Fibroblast of mammary gland (primary cell): Measurements from ENCODE around the gene RASA1.

Source experiments
- DNase-seq: peaks from one replicate; pipeline ENCODE4 v3.0.0-alpha.2; 2010; ENCODE audit warnings: low read depth
- H3K4me3 ChIP-seq: 2 replicates; pipeline ENCODE4 v1.5.1; 2011; ENCODE audit warnings: low read depth, mild to moderate bottlenecking, low read length, moderate library complexity; ENCODE audit not compliant: control insufficient read depth
- CTCF ChIP-seq: conservative IDR thresholded peaks from 2 replicates; pipeline ENCODE4 v1.5.1; 2011; ENCODE audit warnings: low read depth, low read length, inconsistent platforms; ENCODE audit not compliant: control insufficient read depth, insufficient read depth

Gene RASA1

GRCh38 chr5:87430863-87431457, 163.3 kb downstream of the RASA1 start:
- DNase-seq: no peak

GRCh38 chr5:87432460-87432859, 164.8 kb downstream of the RASA1 start:
- no peak for DNase-seq

More at GRCh38 chr5:87430863-87431457, 163.3 kb downstream of the RASA1 start:
- no peak for TF ChIP-seq CTCF
- H3K4me3 ChIP-seq: no peak overlapping the region

GRCh38 chr5:87433945-87434344, 166.3 kb downstream of the RASA1 start:
- no peak for DNase-seq
- no peak overlapping the region for H3K4me3 ChIP-seq
- no peak for TF ChIP-seq CTCF

More at GRCh38 chr5:87432460-87432859, 164.8 kb downstream of the RASA1 start:
- no peak overlapping the region for H3K4me3 ChIP-seq
- TF ChIP-seq CTCF: no peak

- H3K4me3 ChIP-seq: no peak overlapping the region
- TF ChIP-seq CTCF: no peak
- no peak for DNase-seq
Measured at GRCh38 chr5:87434461-87434860, 166.8 kb downstream of the RASA1 start.

GRCh38 chr5:87435144-87435694, 167.5 kb downstream of the RASA1 start:
- no peak for TF ChIP-seq CTCF
- H3K4me3 ChIP-seq: no peak overlapping the region
- no peak for DNase-seq

- TF ChIP-seq CTCF: no peak
- DNase-seq: no peak
- H3K4me3 ChIP-seq: no peak overlapping the region
Measured at GRCh38 chr5:87437724-87438123, 170.0 kb downstream of the RASA1 start.

GRCh38 chr5:87438231-87438630, 170.5 kb downstream of the RASA1 start:
- no peak for TF ChIP-seq CTCF
- no peak for DNase-seq
- no peak overlapping the region for H3K4me3 ChIP-seq
